Measurements from ENCODE around the gene SMYD3. TPM values are rescaled to one million over a fixed set of nuclear protein-coding genes. Genes with fewer than 3 reads are reported as not detected.

Gene SMYD3
- total RNA-seq, 1 donor from 2014 or later = 20.8 TPM

DNA sequence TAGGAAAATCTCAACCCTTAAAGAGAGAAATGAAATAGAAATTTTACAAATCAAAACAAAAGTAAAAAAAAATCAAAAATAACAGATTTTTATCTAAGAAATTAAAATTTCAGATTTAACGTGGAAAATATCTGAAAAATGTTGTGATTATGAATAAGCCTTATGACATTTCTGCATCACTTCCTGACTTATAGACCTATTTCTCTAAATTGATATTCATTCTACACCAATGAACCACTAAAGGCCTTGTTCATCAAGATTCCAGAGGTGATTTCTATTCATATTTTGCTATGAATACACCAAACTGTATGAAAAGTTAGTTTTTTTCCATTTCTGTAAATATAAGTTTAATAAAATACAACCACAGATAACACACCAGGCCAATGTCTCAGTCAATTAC, 261.5 kb downstream of the SMYD3 start:
- CTCF ChIA-PET = no interaction called here
- POLR2A ChIA-PET = no interaction called here
- intact Hi-C loops (cut with micrococcal nuclease) = no loop called here
- H3K27ac Mint-ChIP-seq = no peak overlapping the region
- H3K4me1 Mint-ChIP-seq = no peaks in the 10 kb centered on the region
- TF ChIP-seq, protein P1, sequence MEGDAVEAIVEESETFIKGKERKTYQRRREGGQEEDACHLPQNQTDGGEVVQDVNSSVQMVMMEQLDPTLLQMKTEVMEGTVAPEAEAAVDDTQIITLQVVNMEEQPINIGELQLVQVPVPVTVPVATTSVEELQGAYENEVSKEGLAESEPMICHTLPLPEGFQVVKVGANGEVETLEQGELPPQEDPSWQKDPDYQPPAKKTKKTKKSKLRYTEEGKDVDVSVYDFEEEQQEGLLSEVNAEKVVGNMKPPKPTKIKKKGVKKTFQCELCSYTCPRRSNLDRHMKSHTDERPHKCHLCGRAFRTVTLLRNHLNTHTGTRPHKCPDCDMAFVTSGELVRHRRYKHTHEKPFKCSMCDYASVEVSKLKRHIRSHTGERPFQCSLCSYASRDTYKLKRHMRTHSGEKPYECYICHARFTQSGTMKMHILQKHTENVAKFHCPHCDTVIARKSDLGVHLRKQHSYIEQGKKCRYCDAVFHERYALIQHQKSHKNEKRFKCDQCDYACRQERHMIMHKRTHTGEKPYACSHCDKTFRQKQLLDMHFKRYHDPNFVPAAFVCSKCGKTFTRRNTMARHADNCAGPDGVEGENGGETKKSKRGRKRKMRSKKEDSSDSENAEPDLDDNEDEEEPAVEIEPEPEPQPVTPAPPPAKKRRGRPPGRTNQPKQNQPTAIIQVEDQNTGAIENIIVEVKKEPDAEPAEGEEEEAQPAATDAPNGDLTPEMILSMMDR (IDR thresholded peaks at IDR 0.05) = no peak
- no peaks in the 10 kb centered on the region for H3K27me3 Mint-ChIP-seq
- ATAC-seq (ENCODE audit: low read depth) (no peak), DNase-seq (no peak)
- H3K36me3 Mint-ChIP-seq (ENCODE audit: low read depth) = no peaks in the 10 kb centered on the region
- no peak overlapping the region for H3K4me3 Mint-ChIP-seq
- H3K9me3 Mint-ChIP-seq = peaks cover 3% of the 10 kb centered on the region

GRCh38 chr1:246232126-246232525, 275.0 kb downstream of the SMYD3 start:
- ChIA-PET CTCF (no interaction called here), POLR2A (no interaction called here)
- H3K36me3 Mint-ChIP-seq (ENCODE audit: low read depth) = no peaks in the 10 kb centered on the region
- ATAC-seq (ENCODE audit: low read depth) (no peak), DNase-seq (no peak)
- H3K4me1 Mint-ChIP-seq = no peaks in the 10 kb centered on the region
- no peaks in the 10 kb centered on the region for H3K27me3 Mint-ChIP-seq
- H3K9me3 Mint-ChIP-seq = no peaks in the 10 kb centered on the region
- TF ChIP-seq, protein P1 (IDR thresholded peaks at IDR 0.05) = no peak
- no peak overlapping the region for H3K4me3 Mint-ChIP-seq
- intact Hi-C loops (cut with micrococcal nuclease) = no loop called here
- H3K27ac Mint-ChIP-seq = no peak overlapping the region

DNA sequence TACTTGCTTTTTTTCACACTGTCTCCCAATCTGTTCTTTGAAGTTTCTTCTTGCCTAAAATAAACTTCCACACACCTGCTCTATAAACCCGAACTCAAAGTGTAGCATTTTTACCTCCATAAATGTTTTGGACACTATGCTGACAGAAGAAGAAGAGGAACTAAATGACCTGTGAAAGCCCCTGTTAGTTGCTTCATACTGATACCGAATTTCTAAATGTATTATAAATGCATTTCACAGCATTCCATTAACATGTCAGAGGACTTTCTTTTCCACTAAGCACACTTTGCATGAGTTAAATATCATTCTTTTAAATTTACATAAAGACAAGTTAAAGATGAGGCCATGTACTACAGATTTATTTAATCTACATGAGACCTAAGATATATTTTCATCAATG, 281.0 kb downstream of the SMYD3 start:
- Mint-ChIP-seq H3K27ac (no peak overlapping the region), H3K27me3 (no peaks in the 10 kb centered on the region), H3K4me1 (no peaks in the 10 kb centered on the region), H3K36me3 (ENCODE audit: low read depth) (no peaks in the 10 kb centered on the region), H3K9me3 (no peaks in the 10 kb centered on the region), H3K4me3 (no peak overlapping the region)
- TF ChIP-seq, protein P1 (IDR thresholded peaks at IDR 0.05) = no peak
- POLR2A ChIA-PET = no interaction called here
- ATAC-seq (ENCODE audit: low read depth) (no peak), DNase-seq (no peak)
- CTCF ChIA-PET = no interaction called here
- intact Hi-C loops (cut with micrococcal nuclease) = no loop called here

DNA sequence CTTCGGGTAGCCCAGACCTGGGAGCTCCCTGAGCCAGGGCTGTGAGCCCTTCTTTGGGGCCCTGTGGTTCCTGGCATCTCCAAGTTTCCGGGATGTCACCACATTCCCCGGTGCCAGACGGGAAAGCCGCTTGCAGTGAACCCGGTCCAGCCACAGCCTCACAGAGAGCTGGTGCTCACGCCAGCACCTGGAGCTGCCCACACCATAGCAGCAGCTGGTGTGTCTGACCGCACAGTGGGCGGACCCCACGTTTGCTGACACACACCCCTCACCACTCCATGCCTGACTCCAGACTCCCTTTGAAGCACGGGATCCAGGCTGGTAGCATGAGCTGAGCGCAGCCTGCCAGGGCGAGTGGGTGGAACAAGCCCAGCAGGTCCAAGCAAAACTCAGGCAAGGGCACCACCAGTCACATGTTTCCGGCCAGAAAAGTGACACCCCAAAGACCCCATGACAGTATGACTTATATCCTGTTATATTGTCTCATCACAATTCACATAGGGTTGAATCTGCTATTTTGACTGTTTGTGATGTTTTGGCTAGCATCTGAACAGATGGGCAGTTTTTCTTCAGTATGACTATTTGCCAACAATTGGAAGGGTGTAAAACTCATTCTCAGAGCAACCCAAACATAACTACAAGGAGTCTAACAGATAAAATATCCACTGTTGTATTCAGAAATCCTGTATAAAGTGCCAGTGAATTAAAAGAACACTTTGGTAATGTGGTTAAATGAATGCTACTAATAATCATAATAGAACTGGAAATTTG, 285.4 kb downstream of the SMYD3 start:
- ATAC-seq (ENCODE audit: low read depth) = no peak
- TF ChIP-seq, protein P1 (IDR thresholded peaks at IDR 0.05) = no peak
- CTCF ChIA-PET = no interaction called here
- H3K4me3 Mint-ChIP-seq = no peak overlapping the region
- POLR2A ChIA-PET = no interaction called here
- peaks cover 3% of the 10 kb centered on the region for H3K36me3 Mint-ChIP-seq (ENCODE audit: low read depth)
- no peak overlapping the region for H3K27ac Mint-ChIP-seq
- H3K27me3 Mint-ChIP-seq = no peaks in the 10 kb centered on the region
- DNase-seq = no peak
- intact Hi-C loops (cut with micrococcal nuclease) = no loop called here
- H3K9me3 Mint-ChIP-seq = no peaks in the 10 kb centered on the region
- peaks cover 6% of the 10 kb centered on the region for H3K4me1 Mint-ChIP-seq

- H3K27ac Mint-ChIP-seq = no peak overlapping the region
- ChIA-PET CTCF (no interaction called here), POLR2A (interaction anchor here (0.6 kb wide), 1 partner anchor 62 kb away, joined by 8 read pairs; no protein-coding TSS in a partner anchor)
- intact Hi-C loops (cut with micrococcal nuclease) = no loop called here
- peaks cover 7% of the 10 kb centered on the region for H3K4me1 Mint-ChIP-seq
- ATAC-seq (ENCODE audit: low read depth) (no peak), DNase-seq (no peak)
- no peaks in the 10 kb centered on the region for H3K9me3 Mint-ChIP-seq
- no peak overlapping the region for H3K4me3 Mint-ChIP-seq
- TF ChIP-seq, protein P1 (IDR thresholded peaks at IDR 0.05) = no peak
- peaks cover 3% of the 10 kb centered on the region for H3K36me3 Mint-ChIP-seq (ENCODE audit: low read depth)
- no peaks in the 10 kb centered on the region for H3K27me3 Mint-ChIP-seq
These were observed 286.5 kb downstream of the SMYD3 start for GRCh38 chr1:246220495-246221065.
